Measurements from ENCODE around the gene EPB41L3. TPM values are rescaled to one million over a fixed set of nuclear protein-coding genes. Genes with fewer than 3 reads are reported as not detected.

The EPB41L3 gene
- total and polyA plus RNA-seq, 4 donors = 99.6 to 226 (median 163) TPM

GRCh38 chr18:5481621-5482020, 62.2 kb downstream of the EPB41L3 start:
- no peaks in the 10 kb centered on the region for H3K27me3 ChIP-seq (ENCODE audit: control insufficient read depth, insufficient read depth, low read length)
- no peak overlapping the region for H3K27ac ChIP-seq (ENCODE audit: low read depth, low read length)
- 98% methylated on average over 5 of the region's 5 CpGs for WGBS (ENCODE audit: insufficient coverage)
- no peak for DNase-seq (ENCODE audit: low read depth in 4 of 6, low spot score in 6 of 6)
- no peaks in the 10 kb centered on the region for H3K36me3 ChIP-seq (ENCODE audit: control insufficient read depth, insufficient read depth, low read length)
- H3K9me3 ChIP-seq (ENCODE audit: control insufficient read depth, insufficient read depth, low read length) = peaks cover 1% of the 10 kb centered on the region
- peaks cover 3% of the 10 kb centered on the region for H3K4me1 ChIP-seq (ENCODE audit: control insufficient read depth, insufficient read depth, low read length)
- no peak overlapping the region for H3K4me3 ChIP-seq (ENCODE audit: low read depth, low read length)

GRCh38 chr18:5478261-5478660, 65.5 kb downstream of the EPB41L3 start:
- H3K9me3 ChIP-seq (ENCODE audit: control insufficient read depth, insufficient read depth, low read length) = peaks cover 1% of the 10 kb centered on the region
- DNase-seq (ENCODE audit: low read depth in 4 of 6, low spot score in 6 of 6) = no peak
- H3K4me1 ChIP-seq (ENCODE audit: control insufficient read depth, insufficient read depth, low read length) = peaks cover 3% of the 10 kb centered on the region
- whole genome bisulfite sequencing (ENCODE audit: insufficient coverage) = 82% methylated on average over 3 of the region's 4 CpGs
- no peak overlapping the region for H3K27ac ChIP-seq (ENCODE audit: low read depth, low read length)
- H3K4me3 ChIP-seq (ENCODE audit: low read depth, low read length) = no peak overlapping the region
- no peaks in the 10 kb centered on the region for H3K36me3 ChIP-seq (ENCODE audit: control insufficient read depth, insufficient read depth, low read length)
- no peaks in the 10 kb centered on the region for H3K27me3 ChIP-seq (ENCODE audit: control insufficient read depth, insufficient read depth, low read length)

GRCh38 chr18:5476961-5477800, 66.6 kb downstream of the EPB41L3 start:
- no peaks in the 10 kb centered on the region for H3K36me3 ChIP-seq (ENCODE audit: control insufficient read depth, insufficient read depth, low read length)
- peak in 1 of 6 donors; percentile 20 for DNase-seq (ENCODE audit: low read depth in 4 of 6, low spot score in 6 of 6)
- no peak overlapping the region for H3K4me3 ChIP-seq (ENCODE audit: low read depth, low read length)
- H3K27ac ChIP-seq (ENCODE audit: low read depth, low read length) = no peak overlapping the region
- H3K4me1 ChIP-seq (ENCODE audit: control insufficient read depth, insufficient read depth, low read length) = peaks cover 3% of the 10 kb centered on the region
- no peaks in the 10 kb centered on the region for H3K27me3 ChIP-seq (ENCODE audit: control insufficient read depth, insufficient read depth, low read length)
- H3K9me3 ChIP-seq (ENCODE audit: control insufficient read depth, insufficient read depth, low read length) = peaks cover 1% of the 10 kb centered on the region
- 51% methylated on average over 5 of the region's 6 CpGs for WGBS (ENCODE audit: insufficient coverage)

- WGBS (ENCODE audit: insufficient coverage) = 56% methylated on average over 3 of the region's 8 CpGs
- no peaks in the 10 kb centered on the region for H3K9me3 ChIP-seq (ENCODE audit: control insufficient read depth, insufficient read depth, low read length)
- H3K4me3 ChIP-seq (ENCODE audit: low read depth, low read length) = no peak overlapping the region
- no peaks in the 10 kb centered on the region for H3K36me3 ChIP-seq (ENCODE audit: control insufficient read depth, insufficient read depth, low read length)
- H3K27me3 ChIP-seq (ENCODE audit: control insufficient read depth, insufficient read depth, low read length) = no peaks in the 10 kb centered on the region
- peaks cover 3% of the 10 kb centered on the region for H3K4me1 ChIP-seq (ENCODE audit: control insufficient read depth, insufficient read depth, low read length)
- peak in 1 of 6 donors; percentile 42 for DNase-seq (ENCODE audit: low read depth in 4 of 6, low spot score in 6 of 6)
- H3K27ac ChIP-seq (ENCODE audit: low read depth, low read length) = no peak overlapping the region
Observed at GRCh38 chr18:5475267-5475666, 68.5 kb downstream of the EPB41L3 start.

GRCh38 chr18:5469340-5469739, 74.5 kb downstream of the EPB41L3 start:
- Histone ChIP-seq H3K4me3 (ENCODE audit: low read depth, low read length) (no peak overlapping the region), H3K36me3 (ENCODE audit: control insufficient read depth, insufficient read depth, low read length) (peaks cover 11% of the 10 kb centered on the region), H3K9me3 (ENCODE audit: control insufficient read depth, insufficient read depth, low read length) (no peaks in the 10 kb centered on the region), H3K4me1 (ENCODE audit: control insufficient read depth, insufficient read depth, low read length) (no peaks in the 10 kb centered on the region), H3K27me3 (ENCODE audit: control insufficient read depth, insufficient read depth, low read length) (no peaks in the 10 kb centered on the region), H3K27ac (ENCODE audit: low read depth, low read length) (no peak overlapping the region)
- no peak for DNase-seq (ENCODE audit: low read depth in 4 of 6, low spot score in 6 of 6)
- WGBS (ENCODE audit: insufficient coverage) = 88% methylated on average over 12 of the region's 13 CpGs

- WGBS (ENCODE audit: insufficient coverage) = 89% methylated on average over 6 of the region's 9 CpGs
- DNase-seq (ENCODE audit: low read depth in 4 of 6, low spot score in 6 of 6) = no peak
Observed at GRCh38 chr18:5468394-5468793, 75.4 kb downstream of the EPB41L3 start.

GRCh38 chr18:5467671-5468070, 76.1 kb downstream of the EPB41L3 start:
- Histone ChIP-seq H3K36me3 (ENCODE audit: control insufficient read depth, insufficient read depth, low read length) (peaks cover 11% of the 10 kb centered on the region), H3K27ac (ENCODE audit: low read depth, low read length) (no peak overlapping the region), H3K4me1 (ENCODE audit: control insufficient read depth, insufficient read depth, low read length) (no peaks in the 10 kb centered on the region), H3K9me3 (ENCODE audit: control insufficient read depth, insufficient read depth, low read length) (no peaks in the 10 kb centered on the region), H3K4me3 (ENCODE audit: low read depth, low read length) (no peak overlapping the region), H3K27me3 (ENCODE audit: control insufficient read depth, insufficient read depth, low read length) (no peaks in the 10 kb centered on the region)
- WGBS (ENCODE audit: insufficient coverage) = 81% methylated on average over 6 of the region's 6 CpGs
- no peak for DNase-seq (ENCODE audit: low read depth in 4 of 6, low spot score in 6 of 6)

More at GRCh38 chr18:5468394-5468793, 75.4 kb downstream of the EPB41L3 start:
- H3K9me3 ChIP-seq (ENCODE audit: control insufficient read depth, insufficient read depth, low read length) = no peaks in the 10 kb centered on the region
- no peak overlapping the region for H3K4me3 ChIP-seq (ENCODE audit: low read depth, low read length)
- no peak overlapping the region for H3K27ac ChIP-seq (ENCODE audit: low read depth, low read length)
- H3K27me3 ChIP-seq (ENCODE audit: control insufficient read depth, insufficient read depth, low read length) = no peaks in the 10 kb centered on the region
- no peaks in the 10 kb centered on the region for H3K4me1 ChIP-seq (ENCODE audit: control insufficient read depth, insufficient read depth, low read length)
- H3K36me3 ChIP-seq (ENCODE audit: control insufficient read depth, insufficient read depth, low read length) = peaks cover 11% of the 10 kb centered on the region

- WGBS (ENCODE audit: insufficient coverage) = 88% methylated on average over 3 of the region's 5 CpGs
- Histone ChIP-seq H3K36me3 (ENCODE audit: control insufficient read depth, insufficient read depth, low read length) (peaks cover 11% of the 10 kb centered on the region), H3K9me3 (ENCODE audit: control insufficient read depth, insufficient read depth, low read length) (no peaks in the 10 kb centered on the region), H3K4me3 (ENCODE audit: low read depth, low read length) (no peak overlapping the region), H3K27me3 (ENCODE audit: control insufficient read depth, insufficient read depth, low read length) (no peaks in the 10 kb centered on the region), H3K4me1 (ENCODE audit: control insufficient read depth, insufficient read depth, low read length) (no peaks in the 10 kb centered on the region), H3K27ac (ENCODE audit: low read depth, low read length) (no peak overlapping the region)
- DNase-seq (ENCODE audit: low read depth in 4 of 6, low spot score in 6 of 6) = no peak
Observed at GRCh38 chr18:5466256-5466655, 77.5 kb downstream of the EPB41L3 start.

- Histone ChIP-seq H3K4me3 (ENCODE audit: low read depth, low read length) (no peak overlapping the region), H3K27me3 (ENCODE audit: control insufficient read depth, insufficient read depth, low read length) (no peaks in the 10 kb centered on the region), H3K36me3 (ENCODE audit: control insufficient read depth, insufficient read depth, low read length) (peaks cover 8% of the 10 kb centered on the region), H3K4me1 (ENCODE audit: control insufficient read depth, insufficient read depth, low read length) (no peaks in the 10 kb centered on the region), H3K9me3 (ENCODE audit: control insufficient read depth, insufficient read depth, low read length) (no peaks in the 10 kb centered on the region), H3K27ac (ENCODE audit: low read depth, low read length) (no peak overlapping the region)
- DNase-seq (ENCODE audit: low read depth in 4 of 6, low spot score in 6 of 6) = no peak
- WGBS (ENCODE audit: insufficient coverage) = no CpG with 5 or more reads among the region's 2 CpGs
Observed at GRCh38 chr18:5464251-5464650, 79.5 kb downstream of the EPB41L3 start.

- H3K9me3 ChIP-seq (ENCODE audit: control insufficient read depth, insufficient read depth, low read length) = no peaks in the 10 kb centered on the region
- peaks cover 6% of the 10 kb centered on the region for H3K36me3 ChIP-seq (ENCODE audit: control insufficient read depth, insufficient read depth, low read length)
- WGBS (ENCODE audit: insufficient coverage) = 89% methylated on average over 6 of the region's 8 CpGs
- DNase-seq (ENCODE audit: low read depth in 4 of 6, low spot score in 6 of 6) = no peak
- H3K4me3 ChIP-seq (ENCODE audit: low read depth, low read length) = no peak overlapping the region
- H3K27ac ChIP-seq (ENCODE audit: low read depth, low read length) = no peak overlapping the region
- no peaks in the 10 kb centered on the region for H3K27me3 ChIP-seq (ENCODE audit: control insufficient read depth, insufficient read depth, low read length)
- H3K4me1 ChIP-seq (ENCODE audit: control insufficient read depth, insufficient read depth, low read length) = no peaks in the 10 kb centered on the region
Observed at GRCh38 chr18:5463831-5464230, 80.0 kb downstream of the EPB41L3 start.

All from spinal cord (tissue), 10 donors.